K562 (cell line): ENCODE results near the gene GET4.

Experiments used
- C11orf30 ChIP-seq: fragments of 450-650 bp; IDR thresholded peaks from 2 replicates; pipeline ENCODE4 v1.6.1; 2016; ENCODE audit warnings: low read depth, mild to moderate bottlenecking
- MBD2 ChIP-seq: sonication (generic); IDR thresholded peaks from 2 replicates; pipeline ENCODE4 v1.6.1; 2016; ENCODE audit warnings: low read depth, borderline replicate concordance
- MYNN ChIP-seq, 2 experiments: sonication (generic); formaldehyde crosslinking in 1 of 2; IDR thresholded peaks; 2 replicates each; pipeline versions ENCODE4 v1.5.0 to v1.6.1; 2016 to 2020; ENCODE audit warnings: antibody characterized with exemption in 1 of 2, missing genetic modification reagents in 1 of 2
- NCOA2 ChIP-seq, 2 experiments: fragments of 450-650 bp; IDR thresholded peaks; 2 replicates each; pipeline ENCODE4 v1.6.1; 2018; ENCODE audit warnings: mild to moderate bottlenecking in 2 of 2, moderate library complexity in 1 of 2; ENCODE audit not compliant: partially characterized antibody in 2 of 2
- NEUROD1 ChIP-seq: fragments of 150-350 bp; IDR thresholded peaks from 2 replicates; pipeline ENCODE4 v1.6.1; 2014; ENCODE audit warnings: borderline replicate concordance, low read length, low read depth; ENCODE audit not compliant: partially characterized antibody
- POLR2A ChIP-seq: fragments of 450-650 bp; conservative IDR thresholded peaks from 2 replicates; pipeline ENCODE4 v1.6.1; 2016
- POLR2AphosphoS5 ChIP-seq: IDR thresholded peaks from 2 replicates; pipeline ENCODE4 v1.6.1; 2011; ENCODE audit warnings: mild to moderate bottlenecking, low read depth, low read length, moderate library complexity; ENCODE audit not compliant: control insufficient read depth, insufficient read depth
- SP1 ChIP-seq: sonication (generic); formaldehyde crosslinking; IDR thresholded peaks from 2 replicates; pipeline ENCODE4 v1.8.1; 2022; ENCODE audit warnings: mild to moderate bottlenecking, missing genetic modification reagents
- SREBF1 ChIP-seq: fragments of 150-350 bp; IDR thresholded peaks from 2 replicates; pipeline ENCODE4 v1.6.1; 2014; ENCODE audit warnings: antibody characterized with exemption, low read depth, low read length, borderline replicate concordance
- TCF3 ChIP-seq: sonication (generic); formaldehyde crosslinking; IDR thresholded peaks from 2 replicates; pipeline ENCODE4 v1.4.0; 2020; ENCODE audit warnings: mild to moderate bottlenecking, missing genetic modification reagents
- TRIM28 ChIP-seq: fragments of 450-650 bp; IDR thresholded peaks from 2 replicates; pipeline ENCODE4 v1.6.1; 2017
- ZNF707 ChIP-seq: fragments of 250-450 bp; sonication (Bioruptor Pico); conservative IDR thresholded peaks from 2 replicates; pipeline ENCODE4 v1.8.0; 2022; ENCODE audit warnings: inconsistent platforms, mild to moderate bottlenecking, moderate library complexity

DNA sequence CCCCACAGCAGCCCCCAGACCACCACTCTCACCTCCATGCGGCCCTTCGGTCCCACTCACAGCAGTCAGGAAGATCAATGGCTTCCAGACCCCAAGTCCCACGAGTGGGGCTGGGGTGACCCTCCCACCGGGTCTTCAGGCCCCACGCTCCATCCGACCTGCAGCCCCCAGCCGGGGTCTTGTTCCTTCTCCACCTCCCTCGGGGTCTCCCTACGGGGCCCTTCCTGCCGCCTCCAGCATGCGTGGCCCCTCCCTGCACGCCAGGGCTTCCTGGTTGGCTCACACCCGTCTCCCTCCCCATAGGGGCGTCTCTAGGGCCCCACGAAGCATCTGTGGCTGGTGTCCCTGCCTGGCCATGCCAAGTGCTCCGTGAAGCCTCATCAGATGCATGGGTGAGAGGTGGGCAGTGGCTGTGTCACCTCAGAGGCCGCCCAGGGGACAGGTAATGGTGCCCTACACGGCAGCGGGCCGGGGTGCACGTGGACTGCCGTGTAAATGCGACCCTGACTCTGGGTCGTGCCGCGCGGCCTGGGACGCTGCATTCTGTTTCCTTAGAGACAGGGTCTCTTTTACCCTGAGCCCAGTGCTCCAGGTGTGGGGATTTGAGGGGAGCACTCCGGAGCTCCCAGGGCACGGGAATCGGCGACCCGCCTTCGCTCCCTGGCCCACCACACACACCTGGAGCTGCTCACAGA is 58.3 kb downstream of the GET4 start:
- TF ChIP-seq SP1 (CRISPR knock-in tag) (no peak), MBD2 (no peak), C11orf30 (no peak), TRIM28 (no peak), ZNF707 (CRISPR knock-in tag) (no peak), SREBF1 (no peak), POLR2AphosphoS5 (no peak), TCF3 (no peak), POLR2A (no peak), NEUROD1 (no peak), MYNN (IDR thresholded peaks at IDR 0.05) (no peak), MYNN (CRISPR knock-in tag; IDR thresholded peaks at IDR 0.05) (no peak), NCOA2 (IDR thresholded peaks at IDR 0.05; ENCODE audit: partially characterized antibody in 2 of 2) (no peak)
